Activated naive CD8-positive, alpha-beta T cell treated with anti-CD3 and anti-CD28 coated beads for 36 hours (primary cell): ENCODE measurements around the gene POU6F2. TPM values are rescaled to one million over a fixed set of nuclear protein-coding genes. Genes with fewer than 3 reads are reported as not detected.

Experiments used
- DNase-seq: peaks from one replicate; pipeline ENCODE4 v3.0.0; 2021
- H3K27ac Mint-ChIP-seq: one replicate; pipeline ENCODE4 v1.8.0; 2022; ENCODE audit warnings: mild to moderate bottlenecking, moderate library complexity, mixed read lengths
- H3K27me3 Mint-ChIP-seq: one replicate; pipeline ENCODE4 v1.8.0; 2022; ENCODE audit warnings: mild to moderate bottlenecking, mixed read lengths
- H3K36me3 Mint-ChIP-seq: one replicate; pipeline ENCODE4 v1.8.0; 2021; ENCODE audit warnings: mild to moderate bottlenecking, mixed read lengths
- H3K4me1 Mint-ChIP-seq: one replicate; pipeline ENCODE4 v1.8.0; 2021; ENCODE audit warnings: mixed read lengths
- H3K4me3 Mint-ChIP-seq: one replicate; pipeline ENCODE4 v1.8.0; 2022; ENCODE audit warnings: mild to moderate bottlenecking, moderate library complexity, mixed read lengths
- H3K9me3 Mint-ChIP-seq: one replicate; pipeline ENCODE4 v1.8.0; 2022; ENCODE audit warnings: mixed read lengths
- total RNA-seq, 2 experiments: library from RNA; stranded (reverse); gene quantifications; one replicate each; pipeline ENCODE4 v1.2.3, GENCODE V29; 2021

POU6F2 gene
- total RNA-seq, 2 experiments from 2014 or later, result not detected

GRCh38 chr7:39027491-39027890, 49.8 kb downstream of the POU6F2 start:
- H3K27ac Mint-ChIP-seq, result no peak overlapping the region
- H3K27me3 Mint-ChIP-seq, result no peaks in the 10 kb centered on the region
- H3K36me3 Mint-ChIP-seq, result no peaks in the 10 kb centered on the region

GRCh38 chr7:39033885-39034624, 56.3 kb downstream of the POU6F2 start:
- DNase-seq, result no peak
- H3K27me3 Mint-ChIP-seq, result no peaks in the 10 kb centered on the region
- H3K9me3 Mint-ChIP-seq, result no peaks in the 10 kb centered on the region
- no peak overlapping the region for H3K27ac Mint-ChIP-seq
- no peaks in the 10 kb centered on the region for H3K4me1 Mint-ChIP-seq
- H3K4me3 Mint-ChIP-seq, result no peak overlapping the region
- no peaks in the 10 kb centered on the region for H3K36me3 Mint-ChIP-seq

More at GRCh38 chr7:39027491-39027890, 49.8 kb downstream of the POU6F2 start:
- no peaks in the 10 kb centered on the region for H3K4me1 Mint-ChIP-seq
- DNase-seq, result no peak
- no peaks in the 10 kb centered on the region for H3K9me3 Mint-ChIP-seq
- no peak overlapping the region for H3K4me3 Mint-ChIP-seq

GRCh38 chr7:39035156-39035555, 57.4 kb downstream of the POU6F2 start:
- H3K36me3 Mint-ChIP-seq, result no peaks in the 10 kb centered on the region
- no peak for DNase-seq
- H3K9me3 Mint-ChIP-seq, result no peaks in the 10 kb centered on the region
- no peaks in the 10 kb centered on the region for H3K27me3 Mint-ChIP-seq
- no peak overlapping the region for H3K4me3 Mint-ChIP-seq
- H3K4me1 Mint-ChIP-seq, result no peaks in the 10 kb centered on the region
- H3K27ac Mint-ChIP-seq, result no peak overlapping the region

GRCh38 chr7:39035903-39036302, 58.2 kb downstream of the POU6F2 start:
- H3K4me3 Mint-ChIP-seq, result no peak overlapping the region
- no peaks in the 10 kb centered on the region for H3K36me3 Mint-ChIP-seq
- no peak for DNase-seq
- H3K27me3 Mint-ChIP-seq, result no peaks in the 10 kb centered on the region
- H3K9me3 Mint-ChIP-seq, result no peaks in the 10 kb centered on the region
- H3K27ac Mint-ChIP-seq, result no peak overlapping the region
- H3K4me1 Mint-ChIP-seq, result no peaks in the 10 kb centered on the region

- H3K9me3 Mint-ChIP-seq, result no peaks in the 10 kb centered on the region
- DNase-seq, result no peak
- no peaks in the 10 kb centered on the region for H3K27me3 Mint-ChIP-seq
- no peak overlapping the region for H3K4me3 Mint-ChIP-seq
- H3K4me1 Mint-ChIP-seq, result no peaks in the 10 kb centered on the region
- no peak overlapping the region for H3K27ac Mint-ChIP-seq
- H3K36me3 Mint-ChIP-seq, result no peaks in the 10 kb centered on the region
Observed at GRCh38 chr7:39042670-39043069, 65.0 kb downstream of the POU6F2 start.

- Mint-ChIP-seq H3K4me1 (no peaks in the 10 kb centered on the region), H3K4me3 (no peak overlapping the region), H3K9me3 (no peaks in the 10 kb centered on the region), H3K27me3 (no peaks in the 10 kb centered on the region), H3K27ac (no peak overlapping the region), H3K36me3 (no peaks in the 10 kb centered on the region)
- no peak for DNase-seq
Observed at GRCh38 chr7:39043531-39043930, 65.8 kb downstream of the POU6F2 start.

GRCh38 chr7:39044489-39044888, 66.8 kb downstream of the POU6F2 start:
- no peak overlapping the region for H3K27ac Mint-ChIP-seq
- H3K9me3 Mint-ChIP-seq, result no peaks in the 10 kb centered on the region
- H3K4me1 Mint-ChIP-seq, result no peaks in the 10 kb centered on the region
- DNase-seq, result no peak
- H3K27me3 Mint-ChIP-seq, result peaks cover 4% of the 10 kb centered on the region
- no peaks in the 10 kb centered on the region for H3K36me3 Mint-ChIP-seq
- no peak overlapping the region for H3K4me3 Mint-ChIP-seq

GRCh38 chr7:39045231-39045630, 67.5 kb downstream of the POU6F2 start:
- Mint-ChIP-seq H3K27me3 (peaks cover 4% of the 10 kb centered on the region), H3K36me3 (no peaks in the 10 kb centered on the region), H3K4me3 (no peak overlapping the region), H3K9me3 (no peaks in the 10 kb centered on the region), H3K27ac (no peak overlapping the region), H3K4me1 (no peaks in the 10 kb centered on the region)
- no peak for DNase-seq

GRCh38 chr7:39051279-39051678, 73.6 kb downstream of the POU6F2 start:
- Mint-ChIP-seq H3K27me3 (peaks cover 9% of the 10 kb centered on the region), H3K4me1 (no peaks in the 10 kb centered on the region), H3K27ac (no peak overlapping the region), H3K9me3 (peaks cover 1% of the 10 kb centered on the region), H3K4me3 (no peak overlapping the region), H3K36me3 (no peaks in the 10 kb centered on the region)
- no peak for DNase-seq

GRCh38 chr7:39051707-39052106, 74.0 kb downstream of the POU6F2 start:
- Mint-ChIP-seq H3K4me1 (no peaks in the 10 kb centered on the region), H3K27ac (no peak overlapping the region), H3K4me3 (no peak overlapping the region), H3K9me3 (peaks cover 2% of the 10 kb centered on the region), H3K36me3 (no peaks in the 10 kb centered on the region), H3K27me3 (peaks cover 9% of the 10 kb centered on the region)
- DNase-seq, result no peak

GRCh38 chr7:39054731-39055130, 77.0 kb downstream of the POU6F2 start:
- no peaks in the 10 kb centered on the region for H3K4me1 Mint-ChIP-seq
- peaks cover 4% of the 10 kb centered on the region for H3K9me3 Mint-ChIP-seq
- no peak overlapping the region for H3K27ac Mint-ChIP-seq
- peaks cover 5% of the 10 kb centered on the region for H3K27me3 Mint-ChIP-seq
- no peak for DNase-seq
- H3K4me3 Mint-ChIP-seq, result no peak overlapping the region
- H3K36me3 Mint-ChIP-seq, result no peaks in the 10 kb centered on the region

- DNase-seq, result no peak
- peaks cover 5% of the 10 kb centered on the region for H3K27me3 Mint-ChIP-seq
- no peaks in the 10 kb centered on the region for H3K36me3 Mint-ChIP-seq
- no peak overlapping the region for H3K4me3 Mint-ChIP-seq
- no peaks in the 10 kb centered on the region for H3K4me1 Mint-ChIP-seq
- peaks cover 4% of the 10 kb centered on the region for H3K9me3 Mint-ChIP-seq
- no peak overlapping the region for H3K27ac Mint-ChIP-seq
Observed at GRCh38 chr7:39056153-39056552, 78.4 kb downstream of the POU6F2 start.

GRCh38 chr7:39062811-39063210, 85.1 kb downstream of the POU6F2 start:
- H3K27ac Mint-ChIP-seq, result no peak overlapping the region
- H3K36me3 Mint-ChIP-seq, result no peaks in the 10 kb centered on the region
- no peaks in the 10 kb centered on the region for H3K27me3 Mint-ChIP-seq
- DNase-seq, result no peak
- H3K4me3 Mint-ChIP-seq, result no peak overlapping the region
- H3K9me3 Mint-ChIP-seq, result no peaks in the 10 kb centered on the region
- H3K4me1 Mint-ChIP-seq, result no peaks in the 10 kb centered on the region

- no peak overlapping the region for H3K4me3 Mint-ChIP-seq
- no peaks in the 10 kb centered on the region for H3K27me3 Mint-ChIP-seq
- H3K36me3 Mint-ChIP-seq, result no peaks in the 10 kb centered on the region
- H3K4me1 Mint-ChIP-seq, result no peaks in the 10 kb centered on the region
- DNase-seq, result no peak
- H3K27ac Mint-ChIP-seq, result no peak overlapping the region
- no peaks in the 10 kb centered on the region for H3K9me3 Mint-ChIP-seq
Observed at GRCh38 chr7:39069031-39069430, 91.3 kb downstream of the POU6F2 start.

GRCh38 chr7:39069896-39070881, 92.5 kb downstream of the POU6F2 start:
- no peaks in the 10 kb centered on the region for H3K4me1 Mint-ChIP-seq
- no peak overlapping the region for H3K4me3 Mint-ChIP-seq
- no peak for DNase-seq
- no peaks in the 10 kb centered on the region for H3K9me3 Mint-ChIP-seq
- H3K27me3 Mint-ChIP-seq, result no peaks in the 10 kb centered on the region
- no peak overlapping the region for H3K27ac Mint-ChIP-seq
- H3K36me3 Mint-ChIP-seq, result no peaks in the 10 kb centered on the region
